GM19043 (cell line): ENCODE measurements around the gene HID1.

ENCODE experiments used
- ATAC-seq: cut with Tn5 transposase; IDR thresholded peaks from one replicate; pipeline ENCODE4 v1.9.1; 2021; ENCODE audit warnings: low read depth; ENCODE audit not compliant: unreplicated experiment

HID1 gene

GRCh38 chr17:74903671-74904070 lies 68.9 kb downstream of the HID1 start:
- ATAC-seq = no peak

- ATAC-seq = no peak
These were observed 69.5 kb downstream of the HID1 start for GRCh38 chr17:74903034-74903433.

- no peak for ATAC-seq
These were observed 71.0 kb downstream of the HID1 start for GRCh38 chr17:74901353-74902135.
